Superior temporal gyrus (tissue), 1 donor: ENCODE data around the gene EDEM3.
"Not testable (repeated sequence)": the region's sequence is repeated elsewhere in the genome, so short reads cannot be mapped to it uniquely, and the experiment has no call there.

Experiments used
- DNase-seq: peaks from one replicate; pipeline ENCODE4 v3.0.0-alpha.2; 2016; ENCODE audit errors: extremely low spot score

EDEM3 gene

GRCh38 chr1:184734980-184735379 lies 19.7 kb downstream of the EDEM3 start:
- DNase-seq, result no peak

GRCh38 chr1:184724843-184725242 lies 29.8 kb downstream of the EDEM3 start:
- DNase-seq, result no peak

DNA sequence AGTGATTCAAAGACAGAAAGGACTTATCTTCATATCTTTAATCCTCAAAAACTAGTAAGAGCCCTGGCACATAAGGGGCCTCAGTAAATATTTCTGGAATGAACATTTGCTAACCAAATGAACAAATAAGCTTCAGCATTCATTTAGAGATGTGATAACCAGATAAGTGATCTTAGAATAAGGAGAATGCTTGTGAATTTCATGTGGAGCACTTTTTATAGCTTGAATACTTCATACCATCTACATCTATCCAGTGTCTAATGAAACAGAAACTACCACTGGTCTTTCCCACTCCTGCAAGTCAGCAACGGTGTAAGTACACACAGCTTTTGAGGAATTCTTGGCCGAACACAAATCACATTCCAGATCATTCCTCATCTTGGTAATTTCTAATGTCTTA lies 38.5 kb downstream of the EDEM3 start:
- no peak for DNase-seq

- DNase-seq, result no peak
These were observed 45.2 kb downstream of the EDEM3 start for GRCh38 chr1:184709418-184709817.

DNA sequence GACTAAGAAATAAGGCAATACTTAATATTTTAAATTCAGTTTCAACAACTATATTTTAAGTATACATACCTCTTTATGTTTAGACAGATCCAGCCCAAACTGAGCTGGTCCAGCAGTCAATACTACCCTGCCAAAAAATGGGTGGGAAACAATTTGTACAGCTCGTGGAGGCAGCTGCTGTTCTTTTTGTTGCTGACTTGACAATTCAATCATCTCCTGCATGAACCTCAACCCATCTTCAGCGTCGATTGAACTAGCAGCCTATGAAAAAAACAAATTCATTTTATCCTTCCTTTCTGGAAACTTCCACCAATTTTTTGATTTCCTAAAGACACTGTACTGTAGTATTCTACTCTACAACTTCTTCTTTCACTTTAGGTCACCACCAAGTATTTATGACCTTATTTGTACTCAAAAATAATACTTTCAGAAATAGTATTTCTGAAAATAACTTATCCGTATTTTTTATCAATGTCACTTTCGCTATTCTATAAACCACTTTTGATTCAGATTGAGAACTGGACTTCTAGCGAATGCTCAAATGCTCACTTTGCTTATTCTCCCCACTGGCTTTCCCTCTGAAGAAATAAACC lies 46.5 kb downstream of the EDEM3 start:
- DNase-seq, result no peak

GRCh38 chr1:184705271-184705670 lies 49.4 kb downstream of the EDEM3 start:
- no peak for DNase-seq

DNA sequence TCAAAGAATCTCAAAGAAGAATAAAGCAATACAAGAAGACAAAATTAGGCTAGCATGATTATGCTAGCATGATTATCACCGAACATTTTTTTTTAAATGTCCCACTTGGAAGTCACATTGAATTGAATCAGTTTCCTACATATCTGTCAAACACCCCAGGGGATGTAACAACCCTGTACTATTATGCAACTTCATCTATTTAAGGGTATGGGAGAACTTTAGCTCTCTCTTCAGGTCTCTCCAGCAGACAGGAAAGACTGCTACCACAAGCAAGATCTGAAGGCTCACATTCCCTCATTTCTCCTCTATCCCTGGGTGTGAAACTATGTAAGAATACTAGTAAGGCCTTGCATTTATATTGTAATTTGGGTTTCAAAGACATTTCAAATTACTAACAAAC lies 52.8 kb downstream of the EDEM3 start:
- no peak for DNase-seq

- DNase-seq, result no peak
These were observed 55.7 kb downstream of the EDEM3 start for GRCh38 chr1:184698969-184699368.

GRCh38 chr1:184698016-184698415 lies 56.6 kb downstream of the EDEM3 start:
- DNase-seq, result no peak

GRCh38 chr1:184696403-184696802 lies 58.3 kb downstream of the EDEM3 start:
- DNase-seq, result no peak

GRCh38 chr1:184695023-184695422 lies 59.6 kb downstream of the EDEM3 start:
- DNase-seq, result peak; percentile 55

- DNase-seq, result no peak
These were observed 61.6 kb downstream of the EDEM3 start for GRCh38 chr1:184693011-184693410.

GRCh38 chr1:184691719-184692324 lies 62.8 kb downstream of the EDEM3 start:
- peak; percentile 85 for DNase-seq

DNA sequence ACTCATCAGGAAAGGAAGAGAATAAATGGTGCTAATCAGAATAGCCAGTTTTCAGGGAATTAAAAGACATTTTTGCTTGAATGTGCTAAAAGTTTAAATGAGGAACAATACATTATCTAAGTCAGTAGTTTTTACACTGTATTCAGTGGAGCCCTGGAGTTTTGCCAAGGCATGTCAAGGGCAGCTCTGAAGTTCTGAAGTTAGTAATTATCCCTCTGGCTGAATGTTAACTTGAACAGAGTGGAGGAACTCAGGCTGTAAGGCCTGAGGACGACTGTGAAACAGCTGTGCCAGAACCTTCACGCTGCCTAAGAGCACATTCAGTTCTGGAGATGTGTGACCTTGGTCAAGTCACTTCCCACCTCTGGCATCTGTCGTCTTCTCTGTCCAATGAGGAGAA lies 68.1 kb downstream of the EDEM3 start:
- no peak for DNase-seq

DNA sequence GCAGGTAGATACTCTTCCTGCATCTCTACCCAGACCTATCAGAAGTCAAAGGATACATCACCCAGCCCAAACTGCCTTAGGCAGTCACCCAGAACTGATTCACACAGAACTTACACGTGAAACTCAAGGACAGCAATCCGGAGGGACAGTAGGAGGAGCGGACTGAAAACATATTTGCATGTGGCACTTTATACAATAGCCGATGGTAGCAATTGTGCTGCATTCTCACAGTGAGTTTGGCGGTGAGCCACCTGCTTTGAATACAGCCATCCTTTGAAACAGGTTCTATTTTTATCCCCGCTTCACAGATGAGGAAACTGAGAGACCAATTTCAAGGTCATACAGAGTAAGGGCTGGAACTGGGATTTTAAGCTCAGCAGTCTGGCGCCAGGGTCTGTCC lies 69.5 kb downstream of the EDEM3 start:
- no peak for DNase-seq

- DNase-seq, result no peak
These were observed 70.2 kb downstream of the EDEM3 start for GRCh38 chr1:184684285-184685074.

DNA sequence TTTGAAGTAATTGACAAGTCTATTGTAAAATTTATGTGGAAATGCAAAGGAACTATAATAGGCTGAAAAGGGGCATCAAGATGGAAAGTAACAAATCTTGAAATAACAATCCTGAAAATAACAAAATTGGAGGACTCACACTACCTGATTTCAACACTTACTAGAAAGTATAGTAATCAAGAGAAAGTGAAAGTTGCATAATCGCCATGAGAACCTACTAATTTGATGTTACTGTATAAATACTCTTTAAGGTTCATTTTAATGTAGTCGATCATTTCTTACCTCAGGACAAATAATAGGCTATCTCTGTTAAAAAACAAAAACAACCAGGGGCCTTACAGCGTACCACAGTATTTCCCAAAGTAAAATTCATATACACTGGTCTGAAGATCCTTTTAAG lies 71.7 kb downstream of the EDEM3 start:
- DNase-seq, result no peak

GRCh38 chr1:184680611-184681225 lies 73.9 kb downstream of the EDEM3 start:
- DNase-seq, result not testable (repeated sequence)

GRCh38 chr1:184679472-184679871 lies 75.2 kb downstream of the EDEM3 start:
- not testable (repeated sequence) for DNase-seq

- no peak for DNase-seq
These were observed 77.3 kb downstream of the EDEM3 start for GRCh38 chr1:184677344-184677743.

GRCh38 chr1:184673305-184673704 lies 81.4 kb downstream of the EDEM3 start:
- DNase-seq, result no peak

GRCh38 chr1:184672013-184672726 lies 82.5 kb downstream of the EDEM3 start:
- DNase-seq, result no peak
